Activated naive CD8-positive, alpha-beta T cell treated with anti-CD3 and anti-CD28 coated beads for 36 hours (primary cell): Measurements from ENCODE around the gene THUMPD3. TPM values are rescaled to one million over a fixed set of nuclear protein-coding genes. Genes with fewer than 3 reads are reported as not detected.

ENCODE experiments used
- DNase-seq: peaks from one replicate; pipeline ENCODE4 v3.0.0; 2021
- H3K27ac Mint-ChIP-seq: one replicate; pipeline ENCODE4 v1.8.0; 2022; ENCODE audit warnings: mild to moderate bottlenecking, moderate library complexity, mixed read lengths
- H3K27me3 Mint-ChIP-seq: one replicate; pipeline ENCODE4 v1.8.0; 2022; ENCODE audit warnings: mild to moderate bottlenecking, mixed read lengths
- H3K36me3 Mint-ChIP-seq: one replicate; pipeline ENCODE4 v1.8.0; 2021; ENCODE audit warnings: mild to moderate bottlenecking, mixed read lengths
- H3K4me1 Mint-ChIP-seq: one replicate; pipeline ENCODE4 v1.8.0; 2021; ENCODE audit warnings: mixed read lengths
- H3K4me3 Mint-ChIP-seq: one replicate; pipeline ENCODE4 v1.8.0; 2022; ENCODE audit warnings: mild to moderate bottlenecking, moderate library complexity, mixed read lengths
- H3K9me3 Mint-ChIP-seq: one replicate; pipeline ENCODE4 v1.8.0; 2022; ENCODE audit warnings: mixed read lengths
- total RNA-seq, 2 experiments: library from RNA; stranded (reverse); gene quantifications; one replicate each; pipeline ENCODE4 v1.2.3, GENCODE V29; 2021

The THUMPD3 gene
- total RNA-seq, result 10 to 100 TPM; 62.5 to 63.8 TPM

- Mint-ChIP-seq H3K27ac (peak within 1 kb of the TSS; percentile 99), H3K4me1 (peaks cover 8% of the 10 kb centered on the region), H3K27me3 (no peaks in the 10 kb centered on the region), H3K36me3 (peaks cover 28% of the 10 kb centered on the region), H3K4me3 (peak within 1 kb of the TSS; percentile 96), H3K9me3 (no peaks in the 10 kb centered on the region)
- DNase-seq, result peak; percentile 95
Observed at GRCh38 chr3:9362731-9363530, at the start of gene THUMPD3. TSS of gene THUMPD3 (plus strand) at chr3:9363054. CDS start at chr3:9365069, 2,015 bp downstream.

- Mint-ChIP-seq H3K36me3 (no peaks in the 10 kb centered on the region), H3K27me3 (no peaks in the 10 kb centered on the region), H3K4me1 (no peaks in the 10 kb centered on the region), H3K9me3 (no peaks in the 10 kb centered on the region), H3K27ac (no peak overlapping the region), H3K4me3 (no peak overlapping the region)
- DNase-seq, result no peak
Observed at GRCh38 chr3:9314796-9315195, 48.1 kb upstream of the THUMPD3 start.

- H3K36me3 Mint-ChIP-seq, result no peaks in the 10 kb centered on the region
- no peaks in the 10 kb centered on the region for H3K9me3 Mint-ChIP-seq
- H3K27ac Mint-ChIP-seq, result no peak overlapping the region
- H3K4me3 Mint-ChIP-seq, result no peak overlapping the region
- H3K27me3 Mint-ChIP-seq, result no peaks in the 10 kb centered on the region
- no peaks in the 10 kb centered on the region for H3K4me1 Mint-ChIP-seq
- DNase-seq, result no peak
Observed at GRCh38 chr3:9316881-9317361, 45.9 kb upstream of the THUMPD3 start.

GRCh38 chr3:9322780-9323179 is 40.1 kb upstream of the THUMPD3 start:
- no peaks in the 10 kb centered on the region for H3K4me1 Mint-ChIP-seq
- H3K27ac Mint-ChIP-seq, result no peak overlapping the region
- no peaks in the 10 kb centered on the region for H3K27me3 Mint-ChIP-seq
- H3K9me3 Mint-ChIP-seq, result no peaks in the 10 kb centered on the region
- DNase-seq, result no peak
- no peaks in the 10 kb centered on the region for H3K36me3 Mint-ChIP-seq
- no peak overlapping the region for H3K4me3 Mint-ChIP-seq

- Mint-ChIP-seq H3K27me3 (no peaks in the 10 kb centered on the region), H3K4me3 (no peak overlapping the region), H3K27ac (no peak overlapping the region), H3K4me1 (no peaks in the 10 kb centered on the region), H3K9me3 (no peaks in the 10 kb centered on the region), H3K36me3 (no peaks in the 10 kb centered on the region)
- no peak for DNase-seq
Observed at GRCh38 chr3:9324944-9325343, 37.9 kb upstream of the THUMPD3 start.

- Mint-ChIP-seq H3K27ac (no peak overlapping the region), H3K36me3 (no peaks in the 10 kb centered on the region), H3K4me1 (no peaks in the 10 kb centered on the region), H3K4me3 (no peak overlapping the region), H3K27me3 (peaks cover 4% of the 10 kb centered on the region), H3K9me3 (peaks cover 1% of the 10 kb centered on the region)
- DNase-seq, result no peak
Observed at GRCh38 chr3:9327578-9327977, 35.3 kb upstream of the THUMPD3 start.

- Mint-ChIP-seq H3K4me3 (no peak overlapping the region), H3K4me1 (no peaks in the 10 kb centered on the region), H3K36me3 (no peaks in the 10 kb centered on the region), H3K9me3 (peaks cover 1% of the 10 kb centered on the region), H3K27me3 (peaks cover 4% of the 10 kb centered on the region), H3K27ac (no peak overlapping the region)
- no peak for DNase-seq
Observed at GRCh38 chr3:9330166-9330703, 32.6 kb upstream of the THUMPD3 start.

- Mint-ChIP-seq H3K9me3 (peaks cover 1% of the 10 kb centered on the region), H3K27me3 (peaks cover 4% of the 10 kb centered on the region), H3K36me3 (no peaks in the 10 kb centered on the region), H3K27ac (no peak overlapping the region), H3K4me3 (no peak overlapping the region), H3K4me1 (no peaks in the 10 kb centered on the region)
- DNase-seq, result no peak
Observed at GRCh38 chr3:9331171-9331570, 31.7 kb upstream of the THUMPD3 start.

GRCh38 chr3:9332250-9333030 is 30.4 kb upstream of the THUMPD3 start:
- no peak for DNase-seq
- Mint-ChIP-seq H3K4me1 (no peaks in the 10 kb centered on the region), H3K27me3 (peaks cover 4% of the 10 kb centered on the region), H3K27ac (no peak overlapping the region), H3K4me3 (no peak overlapping the region), H3K9me3 (peaks cover 1% of the 10 kb centered on the region), H3K36me3 (no peaks in the 10 kb centered on the region)

GRCh38 chr3:9339761-9340471 is 22.9 kb upstream of the THUMPD3 start:
- no peak for DNase-seq
- H3K9me3 Mint-ChIP-seq, result no peaks in the 10 kb centered on the region
- H3K4me3 Mint-ChIP-seq, result no peak overlapping the region
- no peaks in the 10 kb centered on the region for H3K27me3 Mint-ChIP-seq
- no peaks in the 10 kb centered on the region for H3K4me1 Mint-ChIP-seq
- H3K36me3 Mint-ChIP-seq, result no peaks in the 10 kb centered on the region
- no peak overlapping the region for H3K27ac Mint-ChIP-seq

- Mint-ChIP-seq H3K27ac (no peak overlapping the region), H3K4me1 (no peaks in the 10 kb centered on the region), H3K4me3 (no peak overlapping the region), H3K36me3 (no peaks in the 10 kb centered on the region), H3K9me3 (no peaks in the 10 kb centered on the region), H3K27me3 (no peaks in the 10 kb centered on the region)
- DNase-seq, result no peak
Observed at GRCh38 chr3:9340472-9340902, 22.4 kb upstream of the THUMPD3 start.

GRCh38 chr3:9342696-9343095 is 20.2 kb upstream of the THUMPD3 start:
- H3K36me3 Mint-ChIP-seq, result no peaks in the 10 kb centered on the region
- H3K27me3 Mint-ChIP-seq, result no peaks in the 10 kb centered on the region
- no peak overlapping the region for H3K4me3 Mint-ChIP-seq
- no peak for DNase-seq
- no peaks in the 10 kb centered on the region for H3K9me3 Mint-ChIP-seq
- no peak overlapping the region for H3K27ac Mint-ChIP-seq
- no peaks in the 10 kb centered on the region for H3K4me1 Mint-ChIP-seq

- Mint-ChIP-seq H3K4me1 (no peaks in the 10 kb centered on the region), H3K36me3 (no peaks in the 10 kb centered on the region), H3K27ac (no peak overlapping the region), H3K27me3 (no peaks in the 10 kb centered on the region), H3K9me3 (no peaks in the 10 kb centered on the region), H3K4me3 (no peak overlapping the region)
- DNase-seq, result no peak
Observed at GRCh38 chr3:9343115-9343514, 19.7 kb upstream of the THUMPD3 start.

GRCh38 chr3:9345041-9345440 is 17.8 kb upstream of the THUMPD3 start:
- H3K27ac Mint-ChIP-seq, result no peak overlapping the region
- no peaks in the 10 kb centered on the region for H3K36me3 Mint-ChIP-seq
- no peaks in the 10 kb centered on the region for H3K4me1 Mint-ChIP-seq
- H3K4me3 Mint-ChIP-seq, result no peak overlapping the region
- H3K27me3 Mint-ChIP-seq, result no peaks in the 10 kb centered on the region
- DNase-seq, result no peak
- H3K9me3 Mint-ChIP-seq, result no peaks in the 10 kb centered on the region

- no peaks in the 10 kb centered on the region for H3K27me3 Mint-ChIP-seq
- no peaks in the 10 kb centered on the region for H3K36me3 Mint-ChIP-seq
- no peak overlapping the region for H3K4me3 Mint-ChIP-seq
- DNase-seq, result no peak
- H3K4me1 Mint-ChIP-seq, result no peaks in the 10 kb centered on the region
- H3K27ac Mint-ChIP-seq, result no peak overlapping the region
- no peaks in the 10 kb centered on the region for H3K9me3 Mint-ChIP-seq
Observed at GRCh38 chr3:9346141-9346540, 16.7 kb upstream of the THUMPD3 start.
